ENCODE results near the gene KCNJ14. TPM values are rescaled to one million over a fixed set of nuclear protein-coding genes. Genes with fewer than 3 reads are reported as not detected.

Gene KCNJ14
- total RNA-seq, 2 experiments from 2014 or later = 1.3 to 1.5 TPM

GRCh38 chr19:48480558-48481500 lies 25.5 kb downstream of the KCNJ14 start:
- POLR2A ChIA-PET = interaction anchor here (0.8 to 3.0 kb wide), 11 partner anchors 9 to 138 kb away, joined by 3 to 11 read pairs (median 3); partner anchors contain the start of genes GRWD1, RPL18, SPHK2 and SYNGR4
- Mint-ChIP-seq H3K9me3 (no peaks in the 10 kb centered on the region), H3K36me3 (ENCODE audit: low read depth) (peaks cover 2% of the 10 kb centered on the region), H3K27ac (peak overlapping the region; percentile 75), H3K4me1 (ENCODE audit: low read depth) (peaks cover 23% of the 10 kb centered on the region), H3K27me3 (no peaks in the 10 kb centered on the region), H3K4me3 (peak overlapping the region; percentile 77)
- DNase-seq (peak; percentile 65), ATAC-seq (peak; percentile 81)
- TF ChIP-seq CTCF (IDR thresholded peaks at IDR 0.05) = no peak
- CTCF ChIA-PET = interaction anchor here (0.7 to 3.2 kb wide), 7 partner anchors 9 to 104 kb away, joined by 3 to 47 read pairs (median 3); partner anchors contain the start of gene KDELR1
- intact Hi-C loops (cut with micrococcal nuclease) = no loop called here

GRCh38 chr19:48481846-48482639 lies 26.7 kb downstream of the KCNJ14 start:
- Mint-ChIP-seq H3K4me1 (ENCODE audit: low read depth) (peaks cover 23% of the 10 kb centered on the region), H3K27me3 (no peaks in the 10 kb centered on the region), H3K36me3 (ENCODE audit: low read depth) (peaks cover 2% of the 10 kb centered on the region), H3K9me3 (no peaks in the 10 kb centered on the region), H3K4me3 (peak overlapping the region; percentile 35), H3K27ac (no peak overlapping the region)
- no peak for TF ChIP-seq CTCF (IDR thresholded peaks at IDR 0.05)
- CTCF ChIA-PET = interaction anchor here (0.7 to 3.2 kb wide), 3 partner anchors 7 to 24 kb away, joined by 3 to 47 read pairs (median 3); no protein-coding TSS in a partner anchor
- no peak for ATAC-seq
- POLR2A ChIA-PET = interaction anchor here (0.9 to 3.0 kb wide), 4 partner anchors 11 to 36 kb away, joined by 3 to 11 read pairs (median 3); partner anchors contain the start of gene GRWD1
- no peak for DNase-seq
- intact Hi-C loops (cut with micrococcal nuclease) = no loop called here

- peaks cover 23% of the 10 kb centered on the region for H3K4me1 Mint-ChIP-seq (ENCODE audit: low read depth)
- ChIA-PET POLR2A (interaction anchor here (0.6 kb wide), 1 partner anchor 35 kb away, joined by 4 read pairs; no protein-coding TSS in a partner anchor), CTCF (no interaction called here)
- no peak overlapping the region for H3K4me3 Mint-ChIP-seq
- no peaks in the 10 kb centered on the region for H3K9me3 Mint-ChIP-seq
- H3K27me3 Mint-ChIP-seq = no peaks in the 10 kb centered on the region
- peaks cover 2% of the 10 kb centered on the region for H3K36me3 Mint-ChIP-seq (ENCODE audit: low read depth)
- DNase-seq (no peak), ATAC-seq (no peak)
- intact Hi-C loops (cut with micrococcal nuclease) = no loop called here
- TF ChIP-seq CTCF (IDR thresholded peaks at IDR 0.05) = no peak
- H3K27ac Mint-ChIP-seq = no peak overlapping the region
Observed at GRCh38 chr19:48483301-48483700, 27.9 kb downstream of the KCNJ14 start.

- ATAC-seq (no peak), DNase-seq (no peak)
- H3K27me3 Mint-ChIP-seq = no peaks in the 10 kb centered on the region
- H3K36me3 Mint-ChIP-seq (ENCODE audit: low read depth) = peaks cover 2% of the 10 kb centered on the region
- H3K27ac Mint-ChIP-seq = no peak overlapping the region
- no peaks in the 10 kb centered on the region for H3K9me3 Mint-ChIP-seq
- POLR2A ChIA-PET = interaction anchor here (0.6 kb wide), 1 partner anchor 224 kb away, joined by 3 read pairs; no protein-coding TSS in a partner anchor
- intact Hi-C loops (cut with micrococcal nuclease) = no loop called here
- H3K4me1 Mint-ChIP-seq (ENCODE audit: low read depth) = peaks cover 21% of the 10 kb centered on the region
- TF ChIP-seq CTCF (IDR thresholded peaks at IDR 0.05) = no peak
- H3K4me3 Mint-ChIP-seq = no peak overlapping the region
- CTCF ChIA-PET = no interaction called here
Observed at GRCh38 chr19:48484247-48484893, 29.0 kb downstream of the KCNJ14 start.
